ENCODE results near the gene ZNF236.
"Not testable (repeated sequence)": the region's sequence is repeated elsewhere in the genome, so short reads cannot be mapped to it uniquely, and the experiment has no call there.

ZNF236 gene

GRCh38 chr18:76951456-76952247, 129.3 kb downstream of the ZNF236 start:
- no peak for DNase-seq (ENCODE audit: low read depth)

- no peak for DNase-seq (ENCODE audit: low read depth)
Measured at GRCh38 chr18:76952747-76953146, 130.4 kb downstream of the ZNF236 start.

GRCh38 chr18:76953156-76953555, 130.8 kb downstream of the ZNF236 start:
- DNase-seq (ENCODE audit: low read depth): no peak

GRCh38 chr18:76953583-76954233, 131.4 kb downstream of the ZNF236 start:
- DNase-seq (ENCODE audit: low read depth): no peak

GRCh38 chr18:76955524-76956170, 133.3 kb downstream of the ZNF236 start:
- DNase-seq (ENCODE audit: low read depth): no peak

- no peak for DNase-seq (ENCODE audit: low read depth)
Measured at GRCh38 chr18:76956648-76957047, 134.3 kb downstream of the ZNF236 start.

GRCh38 chr18:76957384-76958355, 135.3 kb downstream of the ZNF236 start:
- DNase-seq (ENCODE audit: low read depth): no peak

GRCh38 chr18:76958692-76959341, 136.5 kb downstream of the ZNF236 start:
- DNase-seq (ENCODE audit: low read depth): no peak

- DNase-seq (ENCODE audit: low read depth): no peak
Measured at GRCh38 chr18:76959605-76960004, 137.2 kb downstream of the ZNF236 start.

- no peak for DNase-seq (ENCODE audit: low read depth)
Measured at GRCh38 chr18:76960528-76961035, 138.2 kb downstream of the ZNF236 start.

GRCh38 chr18:76962851-76963250, 140.5 kb downstream of the ZNF236 start:
- no peak for DNase-seq (ENCODE audit: low read depth)

- no peak for DNase-seq (ENCODE audit: low read depth)
Measured at GRCh38 chr18:76963936-76964335, 141.6 kb downstream of the ZNF236 start.

- not testable (repeated sequence) for DNase-seq (ENCODE audit: low read depth)
Measured at GRCh38 chr18:76965555-76966151, 143.3 kb downstream of the ZNF236 start.

- not testable (repeated sequence) for DNase-seq (ENCODE audit: low read depth)
Measured at GRCh38 chr18:76967299-76967698, 144.9 kb downstream of the ZNF236 start.

GRCh38 chr18:76967721-76968472, 145.5 kb downstream of the ZNF236 start:
- DNase-seq (ENCODE audit: low read depth): no peak

- no peak for DNase-seq (ENCODE audit: low read depth)
Measured at GRCh38 chr18:76970770-76971559, 148.6 kb downstream of the ZNF236 start.

- DNase-seq (ENCODE audit: low read depth): no peak
Measured at GRCh38 chr18:76972241-76972640, 149.9 kb downstream of the ZNF236 start.

GRCh38 chr18:76972846-76973519, 150.6 kb downstream of the ZNF236 start:
- no peak for DNase-seq (ENCODE audit: low read depth)

Data from stimulated activated CD8-positive, alpha-beta memory T cell treated with anti-CD3 and anti-CD28 coated beads, Interleukin-4, amount 100 ng/mL, for 24 hours (primary cell).